Islet precursor cell (in vitro differentiated cells): ENCODE measurements around the gene UPF3B.
A peak's percentile ranks its signal among the peaks of the same experiment; 100 is the strongest.
"Not testable (repeated sequence)": the region's sequence is repeated elsewhere in the genome, so short reads cannot be mapped to it uniquely, and the experiment has no call there.

Experiments
- DNase-seq: peaks from one replicate; pipeline ENCODE4 v3.0.0-alpha.2; 2018

UPF3B gene, protein sequence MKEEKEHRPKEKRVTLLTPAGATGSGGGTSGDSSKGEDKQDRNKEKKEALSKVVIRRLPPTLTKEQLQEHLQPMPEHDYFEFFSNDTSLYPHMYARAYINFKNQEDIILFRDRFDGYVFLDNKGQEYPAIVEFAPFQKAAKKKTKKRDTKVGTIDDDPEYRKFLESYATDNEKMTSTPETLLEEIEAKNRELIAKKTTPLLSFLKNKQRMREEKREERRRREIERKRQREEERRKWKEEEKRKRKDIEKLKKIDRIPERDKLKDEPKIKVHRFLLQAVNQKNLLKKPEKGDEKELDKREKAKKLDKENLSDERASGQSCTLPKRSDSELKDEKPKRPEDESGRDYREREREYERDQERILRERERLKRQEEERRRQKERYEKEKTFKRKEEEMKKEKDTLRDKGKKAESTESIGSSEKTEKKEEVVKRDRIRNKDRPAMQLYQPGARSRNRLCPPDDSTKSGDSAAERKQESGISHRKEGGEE

DNA sequence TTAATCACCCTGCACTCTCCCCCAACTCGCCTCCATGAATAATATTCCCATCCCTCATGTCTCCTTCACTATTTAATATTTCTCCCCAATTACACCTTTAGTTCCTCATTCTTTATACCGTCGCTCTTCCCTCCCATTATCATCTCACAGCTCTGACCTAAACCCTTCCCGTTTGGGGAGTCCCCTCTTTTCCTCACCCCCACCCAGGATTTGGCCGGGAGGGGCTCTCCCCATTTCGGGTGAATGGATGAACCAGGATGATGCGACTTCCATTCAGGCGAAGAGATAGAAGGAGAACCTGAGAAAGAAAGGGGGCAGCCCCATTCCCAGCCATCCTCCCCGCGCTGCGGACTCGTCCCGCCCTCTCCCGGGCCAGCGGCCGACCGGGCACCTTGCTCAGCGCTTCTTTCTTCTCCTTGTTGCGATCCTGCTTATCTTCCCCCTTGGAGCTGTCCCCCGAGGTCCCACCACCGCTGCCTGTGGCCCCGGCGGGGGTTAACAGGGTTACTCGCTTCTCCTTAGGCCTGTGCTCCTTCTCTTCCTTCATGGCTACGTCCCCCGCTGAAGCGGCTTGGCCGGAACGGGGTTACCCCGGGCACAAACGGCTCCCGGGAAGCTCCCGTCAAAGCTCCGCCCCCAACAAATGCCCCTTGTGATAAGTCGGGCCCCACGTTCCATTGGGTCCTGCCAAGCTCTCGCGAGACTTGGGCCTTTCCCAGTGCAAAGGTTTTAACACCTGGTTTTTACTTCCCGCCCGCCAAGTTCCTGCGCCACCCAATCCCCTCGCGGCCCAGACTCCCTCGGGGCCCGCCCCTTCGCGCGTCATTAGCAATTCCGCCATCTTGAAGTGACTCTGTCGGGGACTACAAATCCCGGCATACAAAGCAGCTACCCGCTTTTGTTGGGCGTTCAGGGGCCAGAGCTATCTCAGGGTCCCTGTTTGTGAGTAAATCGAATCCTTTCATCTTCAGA is at the start of gene UPF3B:
Gene UPF3B (minus strand): TSS at position 582 of the 972 bp plus-strand sequence. CDS start 35 bp downstream, at position 547.
- DNase-seq, result peak; percentile 99

DNA sequence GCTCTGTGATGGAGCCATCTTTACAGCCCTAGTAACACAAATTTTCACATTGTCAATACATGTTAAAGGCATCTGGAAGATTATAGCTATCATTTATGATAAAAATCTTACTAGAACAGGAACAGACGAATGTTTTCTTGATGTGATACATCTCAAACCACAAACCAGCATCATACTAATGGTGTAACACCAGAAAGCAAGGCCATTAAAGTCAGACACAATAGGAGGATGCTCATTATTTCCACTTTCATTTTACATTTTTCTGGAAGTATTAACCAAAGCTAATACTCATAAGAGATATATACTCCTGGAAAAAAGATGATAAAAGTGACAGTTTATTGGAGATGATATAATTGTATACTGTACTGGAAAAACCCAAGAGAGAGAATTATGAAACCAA is 48.2 kb upstream of the UPF3B start:
- DNase-seq, result no peak

DNA sequence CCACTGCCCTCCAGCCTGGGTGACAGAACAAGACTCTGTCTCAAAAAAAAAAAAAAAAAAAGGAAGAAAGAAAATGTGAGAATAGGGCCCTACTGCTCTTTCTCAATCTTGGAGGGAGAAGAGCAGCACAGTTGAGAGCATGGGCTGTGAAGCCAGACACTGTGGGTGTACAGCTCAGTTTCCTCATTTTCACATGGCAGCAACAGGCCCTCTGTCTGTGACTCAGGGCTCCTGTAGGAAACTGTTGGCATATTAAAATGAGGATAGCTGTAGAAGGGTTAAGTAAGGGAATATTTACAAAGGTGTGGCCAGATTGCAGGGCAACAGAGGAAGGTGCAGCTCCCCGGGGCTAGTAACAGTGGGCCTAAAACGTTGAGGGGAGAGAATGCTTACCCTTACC is 46.4 kb upstream of the UPF3B start:
- no peak for DNase-seq

DNA sequence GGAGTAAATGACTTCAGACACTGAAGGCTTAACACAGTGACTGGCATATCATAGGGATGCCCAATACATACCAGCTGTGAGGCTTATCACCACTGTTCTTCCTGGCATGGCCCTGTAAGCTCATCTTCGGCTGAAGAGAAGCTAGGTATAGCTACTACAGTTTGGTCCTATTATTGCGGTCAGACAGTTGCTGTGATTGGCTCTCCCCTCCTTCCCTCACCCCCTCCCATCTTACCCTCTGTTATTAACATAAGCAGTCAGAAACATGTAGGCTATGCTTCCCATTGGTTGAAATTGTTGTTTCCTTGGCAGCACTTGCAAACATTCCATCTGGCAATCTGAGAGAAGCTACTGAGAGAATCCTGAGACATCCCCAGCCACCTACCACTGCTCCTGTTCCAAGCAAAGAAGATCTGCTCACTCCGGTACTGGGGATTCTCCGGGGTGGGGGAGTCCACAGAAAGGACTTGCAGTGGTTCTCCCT is 43.1 kb upstream of the UPF3B start, which contains the start of gene AKAP14:
Gene AKAP14 (plus strand): TSS at position 51 of the 484 bp plus-strand sequence. CDS start 7,331 bp downstream, outside the sequence.
- no peak for DNase-seq

DNA sequence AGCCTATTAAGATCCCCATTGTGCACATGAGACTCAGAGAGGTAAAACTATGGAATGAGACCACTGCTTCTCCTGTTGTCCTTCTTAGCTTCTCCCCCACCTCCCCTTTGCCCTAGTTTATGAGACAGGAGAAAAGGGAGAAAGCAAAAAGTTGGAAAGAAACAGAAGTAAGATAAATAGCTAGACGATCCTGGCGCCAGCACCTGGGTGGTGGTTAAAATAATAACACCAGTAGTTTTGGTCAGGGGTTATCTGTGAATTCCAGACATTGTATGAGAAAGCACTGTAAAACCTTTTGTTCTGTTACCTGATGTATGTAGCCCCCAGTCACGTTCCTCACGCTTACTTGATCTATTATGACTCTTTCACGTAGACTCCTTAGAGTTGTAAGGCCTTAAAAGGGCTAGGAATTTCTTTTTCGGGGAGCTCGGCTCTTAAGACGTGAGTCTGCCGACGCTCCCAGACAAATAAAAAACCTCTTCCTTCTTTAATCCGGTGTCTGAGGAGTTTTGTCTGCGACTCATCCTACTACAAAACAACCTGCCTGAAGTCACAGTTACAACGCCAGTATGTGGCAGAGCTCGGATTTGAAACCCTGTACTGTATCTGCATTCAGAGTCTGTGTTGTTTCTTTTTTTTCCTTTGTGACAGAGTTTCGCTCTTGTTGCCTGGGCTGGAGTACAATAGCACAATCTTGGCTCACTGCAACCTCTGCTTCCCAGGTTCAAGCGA is 39.4 kb upstream of the UPF3B start:
- peak; percentile 61 for DNase-seq

DNA sequence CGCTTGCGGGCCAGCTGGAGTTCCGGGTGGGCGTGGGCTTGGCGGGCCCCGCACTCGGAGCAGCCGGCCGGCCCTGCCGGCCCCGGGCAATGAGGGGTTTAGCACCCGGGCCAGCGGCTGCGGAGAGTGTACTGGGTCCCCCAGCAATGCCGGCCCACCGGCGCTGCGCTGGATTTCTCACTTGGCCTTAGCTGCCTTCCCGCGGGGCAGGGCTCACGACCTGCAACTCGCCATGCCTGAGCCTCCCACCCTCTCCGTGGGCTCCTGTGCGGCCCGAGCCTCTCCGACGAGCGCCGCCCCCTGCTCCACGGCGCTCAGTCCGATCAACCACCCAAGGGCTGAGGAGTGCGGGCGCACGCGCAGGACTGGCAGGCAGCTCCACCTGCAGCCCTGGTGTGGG is 37.9 kb upstream of the UPF3B start:
- not testable (repeated sequence) for DNase-seq

DNA sequence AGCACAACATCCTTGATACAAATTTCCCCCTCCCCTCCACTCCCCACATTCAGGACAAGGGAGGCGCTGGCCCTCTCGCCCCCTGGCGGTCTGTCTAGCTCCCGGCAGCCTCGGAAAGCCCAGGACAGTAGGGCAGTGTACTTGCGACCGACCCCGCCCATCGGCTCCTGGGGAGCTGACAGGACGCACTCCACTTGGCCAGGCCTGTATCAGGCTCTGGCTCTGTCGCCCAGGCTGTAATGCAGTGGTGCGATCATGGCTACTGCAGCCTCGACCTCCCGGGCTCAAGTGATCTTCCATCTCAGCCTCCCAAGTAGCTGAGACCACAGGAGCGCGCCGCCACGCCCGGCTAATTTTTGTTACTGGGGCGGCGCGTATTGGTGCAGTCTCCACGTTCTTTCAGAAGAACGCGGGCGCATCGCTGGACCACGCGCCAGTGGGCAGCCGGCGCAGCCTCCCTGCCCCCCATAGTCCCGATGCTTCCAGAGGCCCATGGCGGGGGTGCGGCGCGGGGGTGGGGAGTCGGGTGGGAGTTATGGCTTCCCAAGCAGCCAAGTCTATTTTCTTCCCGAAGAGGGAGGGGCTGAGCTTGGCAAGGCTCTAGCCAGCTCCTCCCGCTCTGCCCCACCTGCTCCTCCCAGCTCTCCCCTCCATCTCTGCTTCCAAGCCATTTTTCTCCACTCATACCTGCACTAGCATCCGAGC is 35.1 kb upstream of the UPF3B start:
- DNase-seq, result peak; percentile 92

DNA sequence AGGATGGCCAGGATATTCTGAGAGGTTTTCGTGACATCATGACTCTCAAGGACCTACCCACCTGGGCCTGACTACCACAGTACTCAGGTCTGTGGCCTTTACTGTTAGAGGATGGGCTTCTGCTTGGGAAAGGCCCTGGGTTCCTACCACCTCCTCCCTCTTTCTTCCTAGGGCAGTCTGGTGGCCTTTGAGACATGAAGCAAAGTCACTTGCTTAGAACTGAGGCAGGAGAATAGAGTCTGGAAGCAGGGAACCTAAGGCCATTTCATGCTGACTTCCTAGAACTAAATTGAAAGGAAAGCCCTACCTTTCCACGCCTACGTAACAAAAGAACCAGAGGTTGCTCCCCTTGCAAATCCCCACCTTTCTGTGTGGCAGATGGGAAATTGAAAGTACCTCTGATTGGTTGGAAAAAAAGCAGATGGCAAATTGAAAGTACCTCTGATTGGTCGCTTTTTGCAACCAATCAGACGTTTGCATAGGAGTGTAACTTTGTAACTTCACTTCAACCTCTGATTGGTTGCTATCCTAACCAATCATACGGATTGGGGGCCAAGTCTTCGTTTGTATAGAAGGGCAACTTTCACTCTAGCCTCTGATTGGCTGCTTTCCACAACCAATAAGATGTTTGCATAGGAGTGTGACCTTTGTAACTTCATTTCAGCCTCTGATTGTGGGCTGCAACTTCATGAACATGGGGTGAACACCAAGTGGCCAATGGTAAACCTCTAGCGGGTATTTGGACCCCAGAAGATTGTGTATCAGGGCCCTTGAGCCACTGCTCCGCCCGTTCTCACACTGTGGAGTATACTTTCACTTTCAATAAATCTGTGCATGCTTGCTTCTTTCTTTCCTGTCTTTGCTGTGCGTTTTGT is 33.0 kb upstream of the UPF3B start:
- no peak for DNase-seq

DNA sequence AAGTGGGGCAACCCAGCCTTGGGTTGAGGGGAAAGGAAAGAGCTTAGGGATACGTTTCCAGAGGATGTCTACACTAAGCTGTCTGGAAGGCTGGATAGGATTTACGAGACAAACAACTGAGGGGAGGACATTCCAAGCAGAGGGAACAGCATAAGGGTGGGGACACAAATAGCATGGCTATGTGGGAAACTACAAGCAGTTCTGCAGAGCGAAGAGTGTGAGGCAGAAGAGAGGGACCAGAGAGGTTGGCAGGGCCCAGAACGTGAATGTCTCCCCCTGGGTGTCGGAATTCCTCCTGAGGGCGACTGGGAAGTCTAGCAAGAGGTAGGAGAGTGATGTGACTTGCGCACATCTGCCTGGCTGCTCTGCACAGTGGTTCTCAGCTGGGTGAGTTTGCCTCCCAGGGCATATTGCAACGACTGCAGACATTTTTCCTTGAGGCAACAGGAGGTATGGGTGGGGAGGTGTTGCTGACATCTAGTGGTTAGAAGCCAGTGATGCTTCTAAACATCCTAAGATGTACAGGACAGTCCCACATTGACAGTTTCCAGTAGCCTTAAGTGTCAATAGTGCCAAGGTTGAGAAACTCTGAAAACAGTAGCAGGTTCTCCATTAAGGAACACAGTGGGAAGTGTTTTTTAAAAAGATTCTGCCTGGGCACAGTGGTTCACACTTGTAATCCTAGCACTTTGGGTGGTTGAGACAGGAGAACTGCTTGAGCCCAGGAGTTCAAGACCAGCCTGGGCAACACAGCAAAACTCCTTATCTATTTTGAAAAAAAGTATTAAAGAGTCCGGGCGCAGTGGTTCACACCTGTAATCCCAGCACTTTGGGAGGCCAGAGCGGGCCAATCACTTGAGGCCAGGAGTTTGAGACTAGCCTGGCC is 28.0 kb upstream of the UPF3B start:
- peak; percentile 81 for DNase-seq

DNA sequence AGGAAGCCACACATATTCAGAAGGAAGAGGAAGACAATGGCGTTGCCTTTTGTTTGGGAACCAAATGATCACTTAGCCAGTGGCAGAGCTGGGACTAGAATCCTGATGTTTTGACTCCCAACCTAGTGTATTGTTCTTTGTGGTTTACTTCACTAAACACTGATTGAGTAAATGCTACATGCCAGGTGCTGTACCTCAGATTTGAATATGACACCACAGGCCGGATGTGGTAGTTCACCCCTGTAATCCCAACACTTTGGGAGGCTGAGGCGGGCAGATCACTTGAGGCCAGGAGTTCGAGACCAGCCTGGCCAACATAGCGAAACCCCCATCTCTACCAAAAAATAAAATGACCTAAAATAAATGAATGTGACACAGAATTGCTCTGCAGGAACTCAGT is 27.3 kb upstream of the UPF3B start:
- DNase-seq, result no peak

DNA sequence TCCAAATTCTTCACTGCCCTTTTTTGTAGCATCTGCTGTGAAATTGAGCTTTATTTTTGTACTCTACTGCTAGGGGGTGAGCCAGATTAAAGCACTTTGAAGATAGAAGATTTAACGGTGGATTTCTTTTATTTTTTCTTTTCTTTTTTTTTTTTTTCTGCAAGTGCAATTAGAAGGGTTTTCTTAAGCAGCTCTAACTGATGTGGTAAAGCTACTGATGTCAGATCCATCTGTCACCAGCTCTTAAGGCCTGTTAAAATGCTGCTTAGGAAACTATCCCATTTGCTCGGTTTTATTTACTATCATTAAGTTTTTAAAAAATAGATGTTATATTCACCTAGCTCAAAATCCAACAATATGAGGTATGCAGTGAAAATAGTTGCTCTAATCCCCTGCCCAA is 26.0 kb upstream of the UPF3B start:
- DNase-seq, result no peak

DNA sequence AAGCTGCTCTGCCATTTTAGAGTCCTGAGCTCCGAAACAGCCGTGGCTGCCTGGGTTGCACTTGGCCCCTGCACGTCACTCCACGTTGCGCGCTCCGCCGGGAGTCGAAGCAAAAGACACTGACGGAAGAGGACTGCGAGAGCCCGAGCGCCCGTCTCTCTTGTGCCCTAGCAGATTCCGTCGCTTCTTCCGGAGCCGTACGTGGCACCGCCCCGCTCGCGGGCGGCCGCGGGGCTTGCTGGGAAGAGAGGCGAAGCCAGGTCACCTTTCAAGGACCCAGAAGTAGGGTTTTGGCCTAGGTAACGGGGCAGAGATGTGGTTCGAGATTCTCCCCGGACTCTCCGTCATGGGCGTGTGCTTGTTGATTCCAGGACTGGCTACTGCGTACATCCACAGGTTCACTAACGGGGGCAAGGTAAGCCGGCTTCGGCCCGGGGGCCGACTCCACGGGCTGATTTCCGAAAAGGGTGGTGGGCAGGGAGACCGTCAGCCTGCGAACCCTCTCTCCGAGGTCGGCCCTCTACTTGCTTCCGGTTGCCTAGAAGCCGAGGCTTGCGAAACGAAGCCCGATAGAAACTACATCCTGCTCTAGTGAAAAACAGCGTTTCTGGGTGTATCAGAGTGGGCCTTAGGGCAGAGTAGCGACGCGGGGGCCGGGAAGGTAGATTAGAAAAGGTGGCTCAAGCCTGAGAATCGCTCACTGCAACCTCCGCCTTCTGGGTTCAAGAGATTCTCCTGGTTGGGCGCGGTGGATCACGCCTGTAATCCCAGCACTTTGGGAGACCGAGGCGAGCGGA is 19.0 kb upstream of the UPF3B start, which contains the start of the genes NDUFA1 and RNF113A:
Gene NDUFA1 (plus strand): TSS at position 234 of the 797 bp plus-strand sequence. CDS start 80 bp downstream, at position 314.
Gene RNF113A (minus strand): TSS at position 135 of the 797 bp plus-strand sequence. CDS start 120 bp downstream, at position 15.
- DNase-seq, result peak; percentile 92

DNA sequence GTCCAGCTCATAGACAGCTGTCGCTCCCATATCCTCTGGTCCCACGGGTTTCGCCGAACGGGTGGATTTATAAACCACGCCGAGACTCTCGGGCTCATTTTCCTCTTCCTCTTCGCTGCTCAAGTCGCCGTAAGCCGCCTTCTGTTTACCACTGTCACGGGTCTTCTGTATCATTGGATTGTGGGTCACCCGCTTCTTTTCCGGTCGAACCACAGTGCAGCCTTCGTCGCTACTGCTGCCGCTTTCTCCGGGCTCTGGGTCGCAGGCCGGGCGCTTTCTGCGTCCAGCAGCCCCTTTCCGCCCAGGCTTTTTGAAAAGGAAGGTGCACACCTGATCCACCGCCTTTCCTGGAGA is 18.5 kb upstream of the UPF3B start:
- peak; percentile 57 for DNase-seq

DNA sequence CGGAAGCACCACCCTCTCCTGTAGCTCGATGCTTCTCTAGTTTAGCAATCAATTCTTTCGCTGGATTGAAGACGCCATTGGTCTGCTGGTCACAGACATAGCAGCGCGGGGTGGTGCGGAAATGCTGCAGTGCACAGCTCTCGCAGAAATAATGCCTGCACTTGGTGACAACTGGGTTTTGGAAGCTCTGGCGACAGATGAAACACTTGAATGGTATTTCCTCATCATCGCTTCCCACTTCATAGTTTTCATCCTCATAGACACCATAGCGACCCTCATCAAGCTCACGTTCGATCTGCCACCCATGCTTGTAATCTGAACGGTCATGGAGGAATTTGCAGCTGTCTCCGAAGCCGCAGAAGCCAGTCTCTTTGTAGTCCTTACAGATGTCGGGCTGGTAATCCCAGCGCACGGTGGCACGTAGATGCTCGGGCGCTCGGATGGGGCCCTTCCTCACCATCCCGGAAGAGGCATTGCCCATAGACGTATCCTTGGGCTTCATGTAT is 17.9 kb upstream of the UPF3B start:
- DNase-seq, result peak; percentile 60

DNA sequence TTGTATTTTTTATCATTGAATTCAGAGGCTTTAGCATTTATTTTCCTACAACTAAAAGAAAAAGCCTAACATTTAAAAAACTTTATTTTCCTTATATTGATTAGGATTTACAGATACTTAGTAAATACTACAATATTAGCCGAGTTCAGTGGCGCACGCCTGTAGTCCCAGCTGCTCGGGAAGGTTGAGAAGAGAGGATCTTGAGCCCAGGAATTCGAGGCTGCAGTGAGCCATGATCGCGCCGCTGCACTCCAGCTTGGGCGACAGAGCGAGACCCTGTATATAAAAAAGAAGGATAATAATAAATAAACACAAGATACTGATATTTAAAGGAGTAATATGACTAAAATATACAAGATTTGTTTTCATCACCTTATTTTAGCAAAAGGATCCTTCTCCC is 681 bp upstream of the UPF3B start:
- no peak for DNase-seq

DNA sequence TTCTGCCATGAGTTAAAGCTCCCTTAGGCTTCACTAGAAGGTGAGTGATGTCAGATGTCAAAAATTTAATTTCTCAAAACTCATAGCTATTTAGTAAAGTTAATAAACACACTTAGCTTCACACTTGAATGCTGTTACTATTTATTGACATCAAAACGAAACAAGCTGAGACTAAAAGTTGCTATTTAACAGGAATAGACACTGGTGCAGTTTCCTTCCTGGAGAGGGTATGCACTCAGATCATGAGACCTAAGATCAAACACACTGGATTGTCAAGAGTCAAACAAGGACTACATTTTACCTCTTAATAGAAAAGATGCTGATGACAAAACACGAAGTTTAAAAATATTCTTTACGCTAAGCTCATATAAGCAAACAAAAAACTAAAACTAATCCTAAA is 18.9 kb downstream of the UPF3B start:
- DNase-seq, result no peak

DNA sequence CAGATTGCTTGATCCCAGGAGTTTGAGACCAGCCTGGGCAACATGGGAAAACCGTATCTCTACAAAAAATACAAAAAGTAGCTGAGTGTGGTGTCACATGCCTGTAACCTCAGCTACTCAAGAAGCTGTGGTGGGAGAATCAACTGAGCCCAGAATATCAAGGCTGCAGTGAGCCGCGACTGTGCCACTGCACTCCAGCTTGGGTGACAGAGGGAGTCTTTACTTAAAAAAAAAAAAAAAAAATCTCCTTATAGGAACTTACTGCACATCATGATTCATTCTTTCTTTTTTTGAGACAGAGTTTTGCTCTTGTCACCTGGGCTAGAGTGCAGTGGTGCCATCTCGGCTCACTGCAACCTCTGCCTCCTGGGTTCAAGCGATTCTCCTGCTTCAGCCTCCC is 24.3 kb downstream of the UPF3B start:
- no peak for DNase-seq

DNA sequence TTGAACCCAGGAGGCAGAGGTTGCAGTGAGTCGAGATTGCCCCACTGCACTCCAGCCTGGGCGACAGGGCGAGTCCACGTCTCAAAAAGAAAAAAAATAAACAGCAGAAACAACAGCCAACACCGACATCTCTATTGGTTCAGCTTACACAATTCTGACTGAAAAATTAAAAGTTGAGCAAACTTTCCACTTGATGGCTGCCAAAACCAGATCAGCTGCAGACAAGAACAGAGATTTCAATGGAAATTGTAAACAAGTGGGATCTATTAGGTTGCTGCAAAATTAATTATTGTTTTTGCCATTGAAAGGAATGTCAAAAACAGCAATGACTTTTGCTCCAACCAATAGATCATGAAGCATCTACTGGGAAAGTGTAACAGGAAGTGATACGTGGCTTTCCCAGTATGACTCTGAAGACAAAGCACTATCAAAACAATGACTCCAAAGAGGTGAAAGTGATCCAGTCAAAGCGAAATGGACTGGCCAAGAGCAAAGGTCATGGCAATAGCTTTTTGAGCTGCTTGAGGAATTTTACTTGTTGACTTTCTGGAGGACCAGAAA is 26.3 kb downstream of the UPF3B start:
- no peak for DNase-seq
